ENCODE measurements around the gene MLX. TPM values are rescaled to one million over a fixed set of nuclear protein-coding genes. Genes with fewer than 3 reads are reported as not detected.
"Not testable (repeated sequence)": the region's sequence is repeated elsewhere in the genome, so short reads cannot be mapped to it uniquely, and the experiment has no call there.

Gene MLX
- total RNA-seq, 1 donor from 2014 or later: 43.1 TPM

GRCh38 chr17:42607769-42608168, 40.9 kb downstream of the MLX start:
- DNase-seq (ENCODE audit: low spot score): no peak
- intact Hi-C loops (cut with DNase I): loop anchor here (2.0 to 5.0 kb wide), 3 partner anchors 31 to 67 kb away; partner anchors contain the start of genes MLX and PSMC3IP

DNA sequence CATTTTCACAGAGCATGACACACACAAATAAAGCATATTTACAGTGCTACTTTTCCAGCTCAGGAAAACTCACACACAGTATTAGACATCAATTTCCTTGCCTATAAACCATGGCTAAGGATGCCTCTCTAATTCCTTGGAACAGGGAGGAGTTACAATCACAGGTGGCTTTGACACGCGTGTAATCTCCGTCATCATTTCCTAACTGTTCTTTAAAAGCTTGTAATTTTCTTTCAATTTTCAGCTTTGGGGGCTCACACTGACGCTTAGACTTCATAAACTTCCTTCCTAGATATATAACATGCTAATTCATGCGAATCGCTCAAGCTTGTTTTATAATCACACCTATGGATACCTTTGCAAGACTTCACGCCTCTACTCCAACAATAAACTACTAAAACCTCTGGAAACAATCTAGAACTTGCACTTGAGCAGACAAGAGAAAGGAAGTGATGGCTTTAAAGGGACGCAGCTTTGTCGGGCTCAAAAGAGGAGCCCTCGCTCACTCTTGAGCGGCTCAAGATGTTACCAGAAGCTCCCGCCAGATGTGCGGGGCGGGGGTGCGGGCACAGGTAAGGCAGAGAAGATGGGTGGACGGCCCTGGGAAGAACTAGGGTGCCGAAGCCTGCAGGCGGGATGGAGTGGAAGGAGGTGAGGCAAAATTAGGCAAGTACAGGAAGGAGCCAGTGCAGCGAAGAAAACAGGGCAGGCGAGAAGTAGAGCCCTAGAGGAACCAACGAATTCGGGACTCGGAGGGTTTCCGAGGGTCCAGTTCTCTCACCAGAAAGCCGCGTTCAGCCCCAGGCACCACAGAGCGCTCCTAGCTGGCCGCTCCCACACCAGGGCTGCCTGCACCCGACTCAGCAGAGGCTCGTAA, 41.6 kb downstream of the MLX start:
- intact Hi-C loops (cut with DNase I): loop anchor here (2.0 to 5.0 kb wide), 3 partner anchors 32 to 66 kb away; partner anchors contain the start of genes MLX and PSMC3IP
- no peak for DNase-seq (ENCODE audit: low spot score)

DNA sequence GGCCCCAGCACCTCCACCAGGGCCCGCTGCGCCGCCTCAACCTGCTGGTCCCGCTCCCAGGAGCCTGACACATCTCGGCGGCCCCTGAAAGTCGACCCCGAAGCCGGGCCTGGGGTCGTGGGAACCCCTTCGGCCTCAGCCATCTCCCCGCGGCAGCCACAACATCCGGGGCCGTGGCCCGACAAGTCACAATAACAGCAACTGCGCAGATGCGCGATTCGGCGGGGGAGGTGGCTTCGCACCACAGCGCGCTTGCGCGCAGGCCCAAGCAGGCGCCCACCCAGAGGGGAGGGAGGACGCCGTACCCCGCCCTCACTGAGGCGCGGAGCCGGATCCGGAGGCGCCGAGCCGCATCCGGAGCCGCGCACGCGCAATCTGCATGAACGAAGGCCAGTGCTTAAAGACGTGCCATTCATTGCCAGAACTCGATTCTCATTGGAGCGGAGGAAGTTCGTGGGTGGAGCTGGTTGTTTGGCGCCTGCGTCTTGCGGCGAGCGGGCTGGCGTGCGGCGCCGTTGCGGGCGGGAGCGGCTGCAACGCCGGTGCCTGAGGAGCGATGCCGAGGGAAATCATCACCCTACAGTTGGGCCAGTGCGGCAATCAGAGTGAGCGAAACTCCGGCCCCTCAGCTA, 42.4 kb downstream of the MLX start, which contains the start of the genes RETREG3 and TUBG1:
Gene RETREG3 (minus strand): TSS at position 193 of the 632 bp plus-strand sequence. CDS start 50 bp downstream, at position 143.
Gene TUBG1 (plus strand): TSS at position 502 of the 632 bp plus-strand sequence. CDS start 55 bp downstream, at position 557.
- intact Hi-C loops (cut with DNase I): loop anchor here (2.0 to 5.0 kb wide), 3 partner anchors 32 to 66 kb away; partner anchors contain the start of genes MLX and PSMC3IP
- peak; percentile 99 for DNase-seq (ENCODE audit: low spot score)

DNA sequence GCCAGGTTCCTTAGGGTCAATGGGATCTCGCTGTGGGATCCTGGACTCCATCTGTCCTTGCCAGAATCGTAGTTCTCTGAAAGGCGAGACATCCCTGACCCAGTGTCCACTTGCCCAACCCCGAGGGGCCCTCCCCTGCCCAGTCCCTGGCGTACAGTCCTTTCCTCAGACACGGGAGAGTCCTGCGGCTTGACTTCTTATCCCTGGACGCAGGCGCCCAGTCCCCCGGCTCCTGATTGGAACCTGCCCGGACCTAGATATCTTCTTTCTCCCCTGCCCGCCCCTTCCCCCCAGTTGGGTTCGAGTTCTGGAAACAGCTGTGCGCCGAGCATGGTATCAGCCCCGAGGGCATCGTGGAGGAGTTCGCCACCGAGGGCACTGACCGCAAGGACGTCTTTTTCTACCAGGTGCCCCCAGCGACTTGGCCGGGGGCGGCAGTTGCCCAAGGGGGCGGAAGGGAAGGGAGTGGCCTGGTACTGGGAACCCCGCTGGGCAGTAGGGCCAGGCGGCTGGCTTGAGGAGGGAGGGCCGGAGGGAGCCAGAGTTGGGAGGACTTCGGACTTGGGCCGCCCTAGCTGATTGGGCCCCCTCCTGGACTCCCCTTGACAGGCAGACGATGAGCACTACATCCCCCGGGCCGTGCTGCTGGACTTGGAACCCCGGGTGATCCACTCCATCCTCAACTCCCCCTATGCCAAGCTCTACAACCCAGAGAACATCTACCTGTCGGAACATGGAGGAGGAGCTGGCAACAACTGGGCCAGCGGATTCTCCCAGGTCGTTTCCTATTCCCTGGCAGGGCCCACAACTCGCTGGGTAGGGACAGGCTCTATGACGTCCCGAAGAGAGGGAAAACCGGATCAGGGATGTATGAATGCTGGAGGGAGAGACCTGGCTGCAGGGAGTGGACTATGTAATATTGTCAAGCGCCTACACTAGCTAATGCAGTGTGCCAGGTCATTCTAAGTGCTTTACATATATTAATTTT, 43.2 kb downstream of the MLX start:
- intact Hi-C loops (cut with DNase I): loop anchor here (2.0 to 5.0 kb wide), 3 partner anchors 33 to 65 kb away; partner anchors contain the start of genes MLX and PSMC3IP
- peak; percentile 79 for DNase-seq (ENCODE audit: low spot score)

DNA sequence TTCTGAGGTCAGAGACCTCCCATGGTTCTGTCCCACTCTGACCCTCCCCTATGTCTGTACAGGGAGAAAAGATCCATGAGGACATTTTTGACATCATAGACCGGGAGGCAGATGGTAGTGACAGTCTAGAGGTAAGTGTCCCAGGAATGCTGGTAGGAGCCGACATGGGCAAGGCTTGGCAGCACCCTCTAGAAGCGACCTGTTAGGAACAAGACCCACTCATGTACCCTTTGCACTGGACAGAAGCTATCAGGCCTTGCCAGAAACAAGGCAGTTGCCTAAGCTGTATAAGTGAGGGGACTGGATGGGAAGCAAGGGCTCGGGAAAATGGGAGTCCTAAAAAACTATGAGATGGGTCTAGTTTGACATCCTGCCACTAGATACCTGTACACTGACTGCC, 45.1 kb downstream of the MLX start:
- DNase-seq (ENCODE audit: low spot score): no peak
- intact Hi-C loops (cut with DNase I): no loop called here

DNA sequence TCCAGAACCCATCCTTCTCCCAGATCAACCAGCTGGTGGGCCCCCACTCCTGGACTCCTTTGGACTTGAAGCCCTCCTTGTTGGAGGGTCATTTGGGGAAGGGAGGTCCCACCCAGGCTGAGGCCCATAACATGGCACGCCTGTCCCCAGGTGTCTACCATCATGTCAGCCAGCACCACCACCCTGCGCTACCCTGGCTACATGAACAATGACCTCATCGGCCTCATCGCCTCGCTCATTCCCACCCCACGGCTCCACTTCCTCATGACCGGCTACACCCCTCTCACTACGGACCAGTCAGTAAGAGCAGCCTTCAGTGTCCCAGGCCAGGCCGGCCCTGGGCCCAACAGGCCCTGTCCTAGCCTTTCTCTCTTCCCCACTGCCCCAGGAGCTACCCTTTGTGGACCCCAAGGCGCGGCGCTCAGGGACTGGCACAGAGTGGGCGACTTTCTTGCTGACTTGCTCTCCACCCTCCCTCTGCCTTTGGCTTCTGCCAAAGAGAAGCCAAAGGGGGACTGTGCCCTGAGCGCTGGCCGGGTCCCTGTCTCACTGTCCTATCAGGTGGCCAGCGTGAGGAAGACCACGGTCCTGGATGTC, 46.9 kb downstream of the MLX start:
- DNase-seq (ENCODE audit: low spot score): no peak
- intact Hi-C loops (cut with DNase I): no loop called here

- no peak for DNase-seq (ENCODE audit: low spot score)
Observed at GRCh38 chr17:42617956-42618431, 51.1 kb downstream of the MLX start.

GRCh38 chr17:42618442-42619150, 51.7 kb downstream of the MLX start:
- intact Hi-C loops (cut with DNase I): loop anchor here (2.0 kb wide), 1 partner anchor 60 kb away; no protein-coding TSS in a partner anchor
- peak; percentile 76 for DNase-seq (ENCODE audit: low spot score)

More at GRCh38 chr17:42617956-42618431, 51.1 kb downstream of the MLX start:
- intact Hi-C loops (cut with DNase I): loop anchor here (2.0 kb wide), 1 partner anchor 61 kb away; no protein-coding TSS in a partner anchor

DNA sequence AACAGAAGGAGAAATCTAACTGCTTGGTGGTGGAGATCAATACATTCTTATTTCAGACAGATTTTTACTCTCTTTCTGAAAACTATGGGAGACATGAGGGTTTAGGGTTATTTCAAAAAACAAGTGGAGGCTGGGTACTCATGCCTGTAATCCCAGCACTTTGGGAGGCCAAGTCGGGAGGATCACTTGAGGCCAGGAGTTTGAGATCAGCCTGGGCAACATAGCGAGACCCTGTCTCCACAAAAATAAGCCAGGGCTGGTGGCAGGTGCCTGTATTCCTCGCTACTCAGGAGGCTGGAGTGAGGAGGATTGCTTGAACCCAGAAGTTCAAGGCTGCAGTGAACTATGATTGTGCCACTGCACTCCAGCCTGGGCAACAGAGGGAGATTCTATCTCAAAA, 55.1 kb downstream of the MLX start:
- intact Hi-C loops (cut with DNase I): not testable (repeated sequence)

More for the DNA sequence above, 55.1 kb downstream of the MLX start:
- DNase-seq (ENCODE audit: low spot score): not testable (repeated sequence)

Other genes starting within 250 kb of the MLX start
- 159 TPM for gene STAT3, start 178.7 kb upstream of the MLX start, total RNA-seq
- 358 TPM for gene CAVIN1, start 143.8 kb upstream of the MLX start, total RNA-seq
- gene ATP6V0A1, start 108.2 kb upstream of the MLX start, total RNA-seq: 40.3 TPM
- 12.1 TPM for gene NAGLU, start 30.9 kb upstream of the MLX start, total RNA-seq
- gene HSD17B1, start 14.2 kb upstream of the MLX start, total RNA-seq: 0.83 TPM
- 33.4 TPM for gene COASY, start 5.0 kb upstream of the MLX start, total RNA-seq
- gene PSMC3IP, start 10.6 kb downstream of the MLX start, total RNA-seq: 1.8 TPM
- gene RETREG3, start 42.3 kb downstream of the MLX start, total RNA-seq: 21.3 TPM
- gene TUBG1, start 42.6 kb downstream of the MLX start, total RNA-seq: 45.6 TPM
- 21.9 TPM for gene TUBG2, start 92.2 kb downstream of the MLX start, total RNA-seq
- gene PLEKHH3, start 109.9 kb downstream of the MLX start, total RNA-seq: 20.2 TPM
- gene CCR10, start 114.7 kb downstream of the MLX start, total RNA-seq: 1.2 TPM
- 7.0 TPM for gene CNTNAP1, start 115.4 kb downstream of the MLX start, total RNA-seq
- 45.4 TPM for gene EZH1, start 177.9 kb downstream of the MLX start, total RNA-seq
- 45.8 TPM for gene RAMP2, start 194.1 kb downstream of the MLX start, total RNA-seq
- 32.3 TPM for gene VPS25, start 206.3 kb downstream of the MLX start, total RNA-seq
- gene WNK4, start 213.5 kb downstream of the MLX start, total RNA-seq: not detected
- gene COA3, start 231.6 kb downstream of the MLX start, total RNA-seq: 61.4 TPM
- gene CNTD1, start 231.8 kb downstream of the MLX start, total RNA-seq: not detected

All from cardiac septum (tissue), 1 donor.